HepG2 (cell line): ENCODE results near the gene TSPYL1. TPM values are rescaled to one million over a fixed set of nuclear protein-coding genes. Genes with fewer than 3 reads are reported as not detected.
A peak's percentile ranks its signal among the peaks of the same experiment; 100 is the strongest.

Experiments
- ASH2L ChIP-seq: fragments of 300-600, 200-600 bp; sonication (generic); IDR thresholded peaks from 2 replicates; pipeline ENCODE4 v1.7.0; 2017; ENCODE audit warnings: low read depth, mild to moderate bottlenecking, moderate library complexity, mixed read lengths, low read length; ENCODE audit not compliant: insufficient read length
- ATF2 ChIP-seq: sonication (generic); formaldehyde crosslinking; IDR thresholded peaks from 2 replicates; pipeline ENCODE4 v1.4.0; 2020; ENCODE audit warnings: missing genetic modification reagents
- CEBPG ChIP-seq: IDR thresholded peaks from 2 replicates; pipeline ENCODE4 v1.6.1; 2016
- CSRNP2 ChIP-seq: sonication (generic); formaldehyde crosslinking; conservative IDR thresholded peaks from 2 replicates; pipeline ENCODE4 v1.8.0; 2022; ENCODE audit warnings: low read depth, missing genetic modification reagents
- ERF ChIP-seq: IDR thresholded peaks from 2 replicates; pipeline ENCODE4 v1.6.1; 2018; ENCODE audit warnings: missing biosample characterization, missing genetic modification reagents
- HMG20A ChIP-seq: IDR thresholded peaks from 2 replicates; pipeline ENCODE4 v1.6.1; 2016; ENCODE audit warnings: borderline replicate concordance
- KMT2B ChIP-seq: IDR thresholded peaks from 2 replicates; pipeline ENCODE4 v1.6.1; 2016; ENCODE audit warnings: missing genetic modification reagents, missing compliant biosample characterization
- NFE2L2 ChIP-seq: fragments of 150-350 bp; IDR thresholded peaks from 2 replicates; pipeline ENCODE4 v1.6.1; 2014; ENCODE audit warnings: low read length
- RXRB ChIP-seq: IDR thresholded peaks from 2 replicates; pipeline ENCODE4 v1.6.1; 2016; ENCODE audit warnings: borderline replicate concordance, missing genetic modification reagents, missing compliant biosample characterization
- SMYD3 ChIP-seq: sonication (generic); formaldehyde crosslinking; IDR thresholded peaks from 2 replicates; pipeline ENCODE4 v1.8.1; 2023; ENCODE audit warnings: mild to moderate bottlenecking, missing genetic modification reagents
- SOX6 ChIP-seq, 2 experiments: fragments of 450-650 bp in 1 of 2; sonication (generic) in 1 of 2; formaldehyde crosslinking in 1 of 2; IDR thresholded peaks; 2 replicates each; pipeline versions ENCODE4 v1.4.0 to v1.6.1; 2017 to 2020; ENCODE audit warnings: antibody characterized with exemption in 1 of 2, mild to moderate bottlenecking in 1 of 2, missing genetic modification reagents in 1 of 2
- TBL1XR1 ChIP-seq: fragments of 150-350 bp; IDR thresholded peaks from 2 replicates; pipeline ENCODE4 v1.6.1; 2014; ENCODE audit warnings: borderline replicate concordance, low read length; ENCODE audit not compliant: partially characterized antibody
- U2AF1 ChIP-seq: fragments of 200-400 bp; formaldehyde crosslinking; optimal IDR thresholded peaks from 2 replicates; pipeline ENCODE3; 2017; ENCODE audit warnings: mild to moderate bottlenecking, low read depth, low read length
- ZBTB34 ChIP-seq: sonication (generic); formaldehyde crosslinking; IDR thresholded peaks from 2 replicates; pipeline ENCODE4 v1.8.0; 2022; ENCODE audit warnings: mild to moderate bottlenecking, missing genetic modification reagents
- ZNF563 ChIP-seq: sonication (generic); formaldehyde crosslinking; IDR thresholded peaks from 2 replicates; pipeline ENCODE4 v1.8.0; 2022; ENCODE audit warnings: mild to moderate bottlenecking, moderate library complexity, missing genetic modification reagents
- ZNF614 ChIP-seq: IDR thresholded peaks from 2 replicates; pipeline ENCODE4 v1.6.1; 2018; ENCODE audit warnings: missing biosample characterization, missing genetic modification reagents, inconsistent platforms, borderline replicate concordance
- ZSCAN5A ChIP-seq: sonication (generic); formaldehyde crosslinking; IDR thresholded peaks from 2 replicates; pipeline ENCODE4 v1.8.0; 2022; ENCODE audit warnings: mild to moderate bottlenecking, missing genetic modification reagents, borderline replicate concordance
- polyA plus RNA-seq, 8 experiments: library from polyadenylated mRNA; depleted of rRNA in 3 of 8; stranded (reverse) in 7 of 8; unstranded in 1 of 8; fragments of >200 nt; fragmentation: Illumina TruSeq in 4 of 8; extraction: Trizol in 4 of 8; gene quantifications; 2 replicates each; pipeline versions ENCODE4 v1.2.1 to v1.2.3, GENCODE V29; 2011 to 2016; ENCODE audit warnings: low read depth in 4 of 8, missing spikeins in 1 of 8, mixed read lengths in 1 of 8; ENCODE audit not compliant: insufficient read depth in 1 of 8
- total RNA-seq, 5 experiments: library from RNA; depleted of rRNA; stranded (reverse); fragments of >200 nt; fragmentation: Illumina TruSeq; extraction: Trizol; gene quantifications; 2 replicates each; pipeline ENCODE4 v1.2.3, GENCODE V29; 2016; ENCODE audit warnings: low read depth in 1 of 5
- TF ChIP-seq, protein P1 (sequence below), 2 experiments: sonication (generic) in 1 of 2; formaldehyde crosslinking in 1 of 2; IDR thresholded peaks; 2 replicates each; pipeline versions ENCODE4 v1.4.0 to v1.6.1; 2018 to 2020; ENCODE audit warnings: missing genetic modification reagents in 2 of 2, borderline replicate concordance in 1 of 2, low read depth in 1 of 2, mild to moderate bottlenecking in 1 of 2, missing biosample characterization in 1 of 2
- TF ChIP-seq, protein P2 (sequence below): IDR thresholded peaks from 2 replicates; pipeline ENCODE4 v1.6.1; 2016; ENCODE audit warnings: mild to moderate bottlenecking

The TSPYL1 gene
- total and polyA plus RNA-seq, 2 of the 13 experiments (the other 11 are each of a cell fraction or from before 2014, with no cell fraction given) = 28.3 to 93.0 TPM

- TF ChIP-seq ZSCAN5A (CRISPR knock-in tag) (peak; percentile 34; the same call in 1 of the 2 replicates), NFE2L2 (no peak), SMYD3 (CRISPR knock-in tag) (0 out of 2 replicates have a peak, but pooled peaks have one; percentile 47), HMG20A (CRISPR knock-in tag) (peak; percentile 40; the same call in 1 of the 2 replicates), CSRNP2 (CRISPR knock-in tag) (no peak), KMT2B (CRISPR knock-in tag) (0 out of 2 replicates have a peak, but pooled peaks have one; percentile 13), TBL1XR1 (peak; percentile 43), U2AF1 (no peak), ZNF563 (no peak), ZBTB34 (CRISPR knock-in tag) (no peak), RXRB (peak; percentile 83), ERF (CRISPR knock-in tag) (peak; percentile 66; the same call in 1 of the 2 replicates), SOX6 (IDR thresholded peaks at IDR 0.05) (no peak), SOX6 (CRISPR knock-in tag; IDR thresholded peaks at IDR 0.05) (peak; percentile 47; the same call in 1 of the 2 replicates), ATF2 (peak; percentile 58; the same call in 1 of the 2 replicates), ASH2L (peak; percentile 32), ZNF614 (CRISPR knock-in tag) (peak; percentile 37; the same call in 1 of the 2 replicates), CEBPG (peak; percentile 3; the same call in 1 of the 2 replicates)
- TF ChIP-seq, protein P1, sequence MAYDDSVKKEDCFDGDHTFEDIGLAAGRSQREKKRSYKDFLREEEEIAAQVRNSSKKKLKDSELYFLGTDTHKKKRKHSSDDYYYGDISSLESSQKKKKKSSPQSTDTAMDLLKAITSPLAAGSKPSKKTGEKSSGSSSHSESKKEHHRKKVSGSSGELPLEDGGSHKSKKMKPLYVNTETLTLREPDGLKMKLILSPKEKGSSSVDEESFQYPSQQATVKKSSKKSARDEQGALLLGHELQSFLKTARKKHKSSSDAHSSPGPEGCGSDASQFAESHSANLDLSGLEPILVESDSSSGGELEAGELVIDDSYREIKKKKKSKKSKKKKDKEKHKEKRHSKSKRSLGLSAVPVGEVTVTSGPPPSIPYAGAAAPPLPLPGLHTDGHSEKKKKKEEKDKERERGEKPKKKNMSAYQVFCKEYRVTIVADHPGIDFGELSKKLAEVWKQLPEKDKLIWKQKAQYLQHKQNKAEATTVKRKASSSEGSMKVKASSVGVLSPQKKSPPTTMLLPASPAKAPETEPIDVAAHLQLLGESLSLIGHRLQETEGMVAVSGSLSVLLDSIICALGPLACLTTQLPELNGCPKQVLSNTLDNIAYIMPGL (CRISPR knock-in tag; IDR thresholded peaks at IDR 0.05; ENCODE audit: borderline replicate concordance in 1 of 2, low read depth in 1 of 2) = peak; percentile 49 to 86; a peak in 3 of 4 replicates
- TF ChIP-seq, protein P2, sequence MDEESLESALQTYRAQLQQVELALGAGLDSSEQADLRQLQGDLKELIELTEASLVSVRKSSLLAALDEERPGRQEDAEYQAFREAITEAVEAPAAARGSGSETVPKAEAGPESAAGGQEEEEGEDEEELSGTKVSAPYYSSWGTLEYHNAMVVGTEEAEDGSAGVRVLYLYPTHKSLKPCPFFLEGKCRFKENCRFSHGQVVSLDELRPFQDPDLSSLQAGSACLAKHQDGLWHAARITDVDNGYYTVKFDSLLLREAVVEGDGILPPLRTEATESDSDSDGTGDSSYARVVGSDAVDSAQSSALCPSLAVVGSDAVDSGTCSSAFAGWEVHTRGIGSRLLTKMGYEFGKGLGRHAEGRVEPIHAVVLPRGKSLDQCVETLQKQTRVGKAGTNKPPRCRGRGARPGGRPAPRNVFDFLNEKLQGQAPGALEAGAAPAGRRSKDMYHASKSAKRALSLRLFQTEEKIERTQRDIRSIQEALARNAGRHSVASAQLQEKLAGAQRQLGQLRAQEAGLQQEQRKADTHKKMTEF (CRISPR knock-in tag) = peak; percentile 50; the same call in 1 of the 2 replicates
Measured at GRCh38 chr6:116268589-116269293, 11.0 kb downstream of the TSPYL1 start (continued).
